Ovary (tissue), 3 donors: ENCODE results near the gene GABRA4.

Experiments
- CTCF ChIP-seq, 3 donors: fragments of 450-650 bp in 2 of 3; fragments of 200-600 bp in 1 of 3; IDR thresholded peaks; one replicate each; pipeline versions ENCODE4 v1.5.1 to v1.8.0; 2016 to 2022; ENCODE audit warnings: antibody characterized with exemption in 3 of 3, mild to moderate bottlenecking in 1 of 3
- EP300 ChIP-seq: sonication (generic); formaldehyde crosslinking; IDR thresholded peaks from one replicate; pipeline ENCODE4 v1.6.1; 2017; ENCODE audit warnings: antibody characterized with exemption
- POLR2A ChIP-seq: fragments of 450-650 bp; IDR thresholded peaks from one replicate; pipeline ENCODE4 v1.6.1; 2017; ENCODE audit warnings: antibody characterized with exemption, mild to moderate bottlenecking, moderate library complexity
- donor health status: DM: no; HTN: no; CAD: no.

GRCh38 chr4:46980851-46981250 is 12.5 kb downstream of the GABRA4 start:
- TF ChIP-seq CTCF (IDR thresholded peaks at IDR 0.05) = no peak
- TF ChIP-seq POLR2A = no peak
- no peak for TF ChIP-seq EP300
